HL-60 (cell line): ENCODE data around the gene FBN1.

Experiments
- DNase-seq, 2 experiments: peaks; one replicate each; pipeline ENCODE4 v3.0.0-alpha.2; 2010 to 2020; ENCODE audit warnings: low read depth in 1 of 2, low spot score in 1 of 2
- H3K27ac ChIP-seq: fragments of 250-450 bp; sonication (Bioruptor Pico); replicated peaks from 2 replicates; pipeline ENCODE4 v1.5.1; 2020; ENCODE audit warnings: mild to moderate bottlenecking, moderate library complexity
- H3K27me3 ChIP-seq: fragments of 250-450 bp; sonication (Bioruptor Pico); 2 replicates; pipeline ENCODE4 v1.5.1; 2021; ENCODE audit warnings: mild to moderate bottlenecking, moderate library complexity; ENCODE audit not compliant: insufficient read depth, poor library complexity, severe bottlenecking
- H3K4me3 ChIP-seq: replicated peaks from 2 replicates; pipeline ENCODE4 v1.5.1; 2011; ENCODE audit warnings: mild to moderate bottlenecking, control low read depth, low read length; ENCODE audit not compliant: insufficient read depth
- CTCF ChIP-seq: IDR thresholded peaks from one replicate; pipeline ENCODE4 v1.5.1; 2011; ENCODE audit warnings: low read length, control low read depth, inconsistent platforms; ENCODE audit not compliant: insufficient read depth
- GABPA ChIP-seq: IDR thresholded peaks from 2 replicates; pipeline ENCODE4 v1.6.1; 2012; ENCODE audit warnings: low read depth
- POLR2AphosphoS5 ChIP-seq: IDR thresholded peaks from 2 replicates; pipeline ENCODE4 v1.6.1; 2012; ENCODE audit warnings: low read depth
- REST ChIP-seq: IDR thresholded peaks from 2 replicates; pipeline ENCODE4 v1.6.1; 2012; ENCODE audit warnings: low read depth; ENCODE audit not compliant: insufficient replicate concordance
- SPI1 ChIP-seq: IDR thresholded peaks from 2 replicates; pipeline ENCODE4 v1.6.1; 2012; ENCODE audit warnings: low read depth, mild to moderate bottlenecking, borderline replicate concordance

FBN1 gene

DNA sequence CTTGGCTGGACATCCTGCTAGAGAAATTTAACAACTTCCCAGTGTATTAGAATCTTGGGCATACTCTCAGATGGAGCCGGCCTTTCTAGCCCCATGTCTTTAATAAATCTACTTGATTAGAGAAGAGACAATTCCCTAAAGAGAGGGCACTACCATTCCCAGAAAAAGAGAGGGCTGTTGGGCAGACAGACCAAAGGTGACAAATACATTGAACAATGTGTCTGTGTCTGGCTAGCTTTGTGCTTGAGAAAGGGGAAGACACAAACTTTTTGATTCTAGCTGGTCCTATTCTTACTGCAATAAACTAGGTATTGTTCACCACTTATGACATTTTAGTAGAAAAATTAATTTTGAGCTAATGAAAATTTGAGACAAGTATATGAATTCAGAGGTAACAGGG, 256.6 kb downstream of the FBN1 start:
- H3K4me3 ChIP-seq, result no peak overlapping the region
- TF ChIP-seq REST, result no peak
- no peak for TF ChIP-seq POLR2AphosphoS5
- no peak for TF ChIP-seq SPI1
- no peak for TF ChIP-seq CTCF
- TF ChIP-seq GABPA, result no peak
- H3K27me3 ChIP-seq, result no peaks in the 10 kb centered on the region
- H3K27ac ChIP-seq, result no peak overlapping the region
- no peak for DNase-seq

- no peak overlapping the region for H3K4me3 ChIP-seq
- no peaks in the 10 kb centered on the region for H3K27me3 ChIP-seq
- DNase-seq, result no peak
- TF ChIP-seq POLR2AphosphoS5 (no peak), REST (no peak), CTCF (no peak), GABPA (no peak), SPI1 (no peak)
- H3K27ac ChIP-seq, result no peak overlapping the region
Observed at GRCh38 chr15:48388016-48388851, 257.3 kb downstream of the FBN1 start.

GRCh38 chr15:48385031-48385830, 260.3 kb downstream of the FBN1 start:
- no peak for DNase-seq
- TF ChIP-seq CTCF (no peak), REST (no peak), GABPA (no peak), SPI1 (no peak), POLR2AphosphoS5 (no peak)
- no peaks in the 10 kb centered on the region for H3K27me3 ChIP-seq

More at GRCh38 chr15:48385031-48385830, 260.3 kb downstream of the FBN1 start:
- H3K27ac ChIP-seq, result no peak overlapping the region
- no peak overlapping the region for H3K4me3 ChIP-seq
